Stimulated activated CD8-positive, alpha-beta memory T cell treated with anti-CD3 and anti-CD28 coated beads, Interleukin-15, amount 100 ng/mL, for 1 hour (primary cell): ENCODE results near the gene GCM1.

Experiments used
- DNase-seq: peaks from one replicate; pipeline ENCODE4 v3.0.0-alpha.2; 2020; ENCODE audit warnings: low read depth

The GCM1 gene

DNA sequence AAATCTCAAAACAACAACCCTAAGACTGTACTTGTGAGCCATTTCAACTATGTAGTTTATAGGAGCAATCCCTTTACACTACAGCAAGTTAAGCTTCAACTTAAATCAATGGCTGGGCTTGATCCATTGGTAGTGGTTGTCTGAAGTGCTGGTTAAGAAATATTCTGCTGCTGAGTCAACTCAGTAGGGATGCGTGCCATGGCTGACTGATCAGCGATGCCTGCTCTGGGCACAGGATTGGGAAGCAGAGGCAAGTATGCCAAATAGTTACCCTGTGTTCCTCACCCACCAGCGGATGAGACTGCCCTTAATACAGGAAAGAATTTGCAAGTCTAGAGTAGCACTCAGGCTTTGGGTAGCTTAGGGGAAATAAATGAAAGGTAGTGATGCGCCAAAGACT lies 41.5 kb downstream of the GCM1 start:
- DNase-seq, result no peak

GRCh38 chr6:53104916-53105315 lies 43.7 kb downstream of the GCM1 start:
- DNase-seq, result no peak

DNA sequence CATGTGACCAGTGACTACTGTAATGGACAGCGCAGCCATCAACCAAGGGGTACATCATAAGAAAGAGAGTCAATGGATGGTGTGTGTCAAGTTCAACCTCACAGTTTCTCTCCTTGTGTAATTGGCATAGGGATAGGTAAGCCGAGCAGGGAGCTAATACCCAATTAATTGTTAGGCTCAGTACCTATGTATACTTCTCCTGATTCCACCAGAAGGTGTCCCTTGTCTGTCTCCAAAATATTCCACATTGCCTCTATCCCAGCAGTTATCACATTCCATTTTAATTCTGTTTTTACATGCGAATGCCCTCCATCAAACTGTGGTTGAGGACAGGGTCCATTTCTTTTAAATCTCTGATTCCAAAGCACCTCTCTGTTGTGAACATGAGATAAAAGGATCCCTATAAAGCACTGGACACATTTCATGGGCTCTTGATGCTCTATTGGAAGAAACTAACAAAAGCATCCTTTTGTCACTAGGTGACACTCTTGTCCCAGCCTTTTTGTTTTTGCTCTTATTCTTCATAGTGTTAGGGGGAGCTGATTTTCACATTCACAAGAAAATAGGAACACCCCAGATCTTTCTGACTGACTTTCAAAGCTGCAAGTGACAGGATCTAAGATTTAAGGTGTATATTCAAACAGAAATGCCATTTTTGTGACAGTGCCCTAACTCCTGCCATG lies 44.5 kb downstream of the GCM1 start:
- no peak for DNase-seq

DNA sequence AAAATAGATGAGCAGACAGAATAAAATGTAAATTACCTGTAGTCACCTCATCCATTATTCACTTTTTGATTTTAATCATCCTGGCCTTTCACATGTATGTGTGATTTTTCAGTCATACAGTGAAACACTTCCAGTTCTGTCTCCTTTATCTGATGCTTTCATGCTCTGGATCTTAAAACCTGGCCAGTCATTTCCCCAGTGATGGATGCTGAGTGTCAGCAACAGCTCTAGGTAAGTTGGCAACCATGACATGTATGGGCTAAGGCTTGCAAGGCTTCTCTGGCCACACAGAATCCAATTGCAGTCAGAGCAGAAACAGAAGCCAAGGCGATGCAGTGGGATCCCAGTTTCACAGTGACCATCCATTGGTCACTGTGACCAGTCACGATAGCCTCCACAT lies 47.6 kb downstream of the GCM1 start:
- DNase-seq, result no peak

DNA sequence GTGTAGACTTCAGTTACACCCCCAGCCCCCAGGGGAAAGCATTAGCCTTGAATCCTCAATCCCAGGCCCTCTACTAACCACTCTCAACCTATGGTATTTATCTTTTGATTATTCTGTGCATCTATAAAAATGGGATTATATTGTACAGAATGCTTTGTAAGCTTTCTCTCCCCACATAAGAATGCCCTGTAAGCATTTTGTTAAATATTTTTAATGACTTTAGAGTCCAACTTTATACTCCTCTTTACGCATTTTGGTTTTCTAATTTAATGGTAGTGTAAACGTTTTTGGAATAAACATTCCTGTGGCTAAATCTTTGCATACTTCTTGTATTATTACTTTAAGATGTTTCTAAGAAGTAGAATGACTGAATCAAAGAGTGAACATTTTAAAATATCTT lies 48.1 kb downstream of the GCM1 start:
- no peak for DNase-seq

DNA sequence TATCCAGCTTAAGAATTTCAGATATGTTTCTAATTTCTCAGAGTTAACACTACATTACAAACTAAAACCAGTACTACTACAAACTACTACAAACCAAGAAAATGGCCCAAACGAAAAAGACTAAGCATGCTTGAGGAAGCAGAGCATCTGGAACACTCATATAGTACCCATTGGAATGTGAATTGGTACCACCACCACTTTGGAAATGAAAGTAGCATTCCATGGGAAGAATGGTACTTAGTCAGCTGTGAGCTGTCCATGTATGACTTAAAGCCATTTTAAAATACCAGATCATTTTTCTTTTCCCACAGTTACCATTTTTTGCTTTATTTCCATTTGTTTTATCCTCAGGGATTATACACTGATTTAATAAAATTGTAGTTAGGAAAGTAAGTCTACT lies 52.9 kb downstream of the GCM1 start:
- no peak for DNase-seq

- DNase-seq, result no peak
Observed at GRCh38 chr6:53095270-53095669, 53.4 kb downstream of the GCM1 start.

DNA sequence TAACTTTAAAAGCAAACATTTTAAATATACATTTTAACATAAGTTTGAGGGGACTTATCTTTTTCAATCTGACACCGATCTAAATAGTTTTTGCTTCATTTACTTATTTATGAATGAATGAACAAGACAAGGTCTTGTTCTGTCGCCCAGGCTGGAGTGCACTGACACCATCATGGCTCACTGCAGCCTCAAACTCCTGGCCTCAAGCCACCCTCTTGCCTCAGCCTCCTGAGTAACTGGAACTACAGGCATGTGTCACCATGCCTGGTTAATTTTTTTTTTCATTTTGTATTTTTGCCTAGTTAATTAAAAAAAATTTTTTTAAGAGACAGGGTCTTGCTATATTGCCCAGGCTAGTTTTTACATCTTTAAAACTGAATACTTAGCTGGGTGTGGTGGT lies 58.1 kb downstream of the GCM1 start:
- no peak for DNase-seq

GRCh38 chr6:53089948-53090347 lies 58.7 kb downstream of the GCM1 start:
- DNase-seq, result no peak

- DNase-seq, result no peak
Observed at GRCh38 chr6:53086302-53086701, 62.3 kb downstream of the GCM1 start.

DNA sequence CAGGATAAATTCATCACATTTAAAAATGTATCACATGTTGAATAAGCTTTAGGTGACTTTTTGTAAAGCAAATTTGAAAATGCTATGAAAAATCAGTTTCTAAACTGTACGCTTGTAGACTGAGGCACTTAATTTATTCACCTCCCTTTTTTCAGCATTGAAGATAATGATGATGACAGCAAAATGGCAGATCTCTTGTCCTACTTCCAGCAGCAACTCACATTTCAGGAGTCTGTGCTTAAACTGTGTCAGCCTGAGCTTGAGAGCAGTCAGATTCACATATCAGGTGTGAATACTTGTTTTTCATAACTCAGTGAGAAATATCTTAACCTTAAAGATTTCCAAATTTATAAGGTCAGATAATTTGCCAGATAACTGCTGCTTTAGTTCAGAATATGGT lies 67.8 kb downstream of the GCM1 start:
- no peak for DNase-seq
